Measurements from ENCODE around the gene OR2A5.

DNA sequence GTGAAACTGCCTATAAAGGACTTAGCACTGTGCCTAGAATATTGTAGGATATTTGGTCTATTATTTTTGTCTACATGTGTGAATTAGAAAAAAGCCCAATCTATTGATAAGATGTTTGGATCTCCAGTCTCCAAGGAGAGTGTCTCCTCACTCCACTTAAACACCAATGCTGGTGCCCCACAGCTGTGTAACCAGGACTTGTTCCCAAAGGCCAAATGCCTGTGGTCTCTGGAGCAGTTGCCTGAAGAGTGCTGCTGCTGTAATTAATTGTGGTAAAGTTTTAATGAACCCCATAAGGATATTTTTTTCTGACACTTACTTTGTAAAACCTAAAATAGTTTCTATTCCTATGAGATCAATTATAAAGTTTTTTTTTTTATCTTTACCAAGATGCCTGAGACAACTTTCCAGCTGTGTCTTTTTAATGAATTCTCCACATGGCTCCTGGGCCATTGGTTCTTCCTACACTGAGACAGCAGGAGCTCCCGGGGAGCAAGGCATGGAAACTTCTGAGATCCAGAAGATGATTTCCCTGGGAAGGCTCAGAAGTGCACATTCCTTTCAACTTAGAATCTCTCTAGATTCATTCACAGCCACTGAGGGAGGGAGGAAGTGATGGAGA is 11.2 kb upstream of the OR2A5 start:
- TF ChIP-seq, protein P1, sequence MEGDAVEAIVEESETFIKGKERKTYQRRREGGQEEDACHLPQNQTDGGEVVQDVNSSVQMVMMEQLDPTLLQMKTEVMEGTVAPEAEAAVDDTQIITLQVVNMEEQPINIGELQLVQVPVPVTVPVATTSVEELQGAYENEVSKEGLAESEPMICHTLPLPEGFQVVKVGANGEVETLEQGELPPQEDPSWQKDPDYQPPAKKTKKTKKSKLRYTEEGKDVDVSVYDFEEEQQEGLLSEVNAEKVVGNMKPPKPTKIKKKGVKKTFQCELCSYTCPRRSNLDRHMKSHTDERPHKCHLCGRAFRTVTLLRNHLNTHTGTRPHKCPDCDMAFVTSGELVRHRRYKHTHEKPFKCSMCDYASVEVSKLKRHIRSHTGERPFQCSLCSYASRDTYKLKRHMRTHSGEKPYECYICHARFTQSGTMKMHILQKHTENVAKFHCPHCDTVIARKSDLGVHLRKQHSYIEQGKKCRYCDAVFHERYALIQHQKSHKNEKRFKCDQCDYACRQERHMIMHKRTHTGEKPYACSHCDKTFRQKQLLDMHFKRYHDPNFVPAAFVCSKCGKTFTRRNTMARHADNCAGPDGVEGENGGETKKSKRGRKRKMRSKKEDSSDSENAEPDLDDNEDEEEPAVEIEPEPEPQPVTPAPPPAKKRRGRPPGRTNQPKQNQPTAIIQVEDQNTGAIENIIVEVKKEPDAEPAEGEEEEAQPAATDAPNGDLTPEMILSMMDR (IDR thresholded peaks at IDR 0.05) = no peak
- TF ChIP-seq POLR2A (IDR thresholded peaks at IDR 0.05) = no peak

Data from testis (tissue), 2 donors.